T-helper 2 cell treated with Interferon-gamma antibody and Interleukin-4, amounts not matched to agents 100 ng/mL and 5 ng/mL, for 36 hours (primary cell): ENCODE results near the gene ARPC4. TPM values are rescaled to one million over a fixed set of nuclear protein-coding genes. Genes with fewer than 3 reads are reported as not detected.

ENCODE experiments used
- intact Hi-C: fragments of 100-400 bp; cut with micrococcal nuclease; formaldehyde crosslinking; loops from one replicate; pipeline ENCODE4 v1.15.1; 2023
- total RNA-seq: library from RNA; stranded (reverse); gene quantifications from 2 replicates; pipeline ENCODE4 v1.2.3, GENCODE V29; 2022

Gene ARPC4
- total RNA-seq, 1 donor from 2014 or later: 297 TPM

- intact Hi-C loops: no loop called here
Observed at GRCh38 chr3:9815986-9816385, 23.1 kb downstream of the ARPC4 start.

- intact Hi-C loops: no loop called here
Observed at GRCh38 chr3:9817436-9817835, 24.6 kb downstream of the ARPC4 start.

- intact Hi-C loops: no loop called here
Observed at GRCh38 chr3:9818666-9819335, 25.9 kb downstream of the ARPC4 start.

GRCh38 chr3:9820543-9820942 lies 27.7 kb downstream of the ARPC4 start:
- intact Hi-C loops: no loop called here

- intact Hi-C loops: no loop called here
Observed at GRCh38 chr3:9820946-9821345, 28.1 kb downstream of the ARPC4 start.

GRCh38 chr3:9825451-9826040 lies 32.7 kb downstream of the ARPC4 start:
- intact Hi-C loops: no loop called here

- intact Hi-C loops: no loop called here
Observed at GRCh38 chr3:9826815-9827573, 34.1 kb downstream of the ARPC4 start.

- intact Hi-C loops: no loop called here
Observed at GRCh38 chr3:9828801-9829755, 36.2 kb downstream of the ARPC4 start.

GRCh38 chr3:9831253-9831652 lies 38.4 kb downstream of the ARPC4 start:
- intact Hi-C loops: no loop called here

- intact Hi-C loops: no loop called here
Observed at GRCh38 chr3:9833078-9833477, 40.2 kb downstream of the ARPC4 start.

- intact Hi-C loops: no loop called here
Observed at GRCh38 chr3:9834520-9835380, 41.9 kb downstream of the ARPC4 start.

GRCh38 chr3:9837701-9838582 lies 45.1 kb downstream of the ARPC4 start:
- intact Hi-C loops: no loop called here

- intact Hi-C loops: no loop called here
Observed at GRCh38 chr3:9838856-9839255, 46.0 kb downstream of the ARPC4 start.

- intact Hi-C loops: loop anchor here (5.0 to 10.0 kb wide), 4 partner anchors 109 to 481 kb away; partner anchors contain the start of genes BRK1, BRPF1, FANCD2 and SEC13
Observed at GRCh38 chr3:9841015-9841414, 48.1 kb downstream of the ARPC4 start.

- intact Hi-C loops: loop anchor here (1.0 to 10.0 kb wide), 10 partner anchors 46 to 478 kb away; partner anchors contain the start of genes BRK1, BRPF1, CRELD1 and EMC3
Observed at GRCh38 chr3:9843715-9844438, 51.0 kb downstream of the ARPC4 start, which contains the start of gene RPUSD3. TSS of gene RPUSD3 (minus strand) at chr3:9844008. CDS start at chr3:9843990, 18 bp downstream.

- intact Hi-C loops: loop anchor here (10.0 kb wide), 1 partner anchor 269 kb away; the partner anchor contains the start of gene BRK1
Observed at GRCh38 chr3:9846231-9846630, 53.3 kb downstream of the ARPC4 start.

- intact Hi-C loops: loop anchor here (10.0 kb wide), 1 partner anchor 268 kb away; the partner anchor contains the start of gene BRK1
Observed at GRCh38 chr3:9846931-9847488, 54.1 kb downstream of the ARPC4 start.

GRCh38 chr3:9847870-9848269 lies 55.0 kb downstream of the ARPC4 start:
- intact Hi-C loops: loop anchor here (10.0 kb wide), 1 partner anchor 267 kb away; the partner anchor contains the start of gene BRK1
